Activated T-helper 1 cell treated with anti-CD3 and anti-CD28 coated beads, Interleukin-2, amount 50 U/mL, for 16 hours (primary cell): ENCODE results near the gene CLMN.

Source experiments
- DNase-seq, 2 donors: peaks; one replicate each; pipeline ENCODE4 v3.0.0-alpha.2; 2020; ENCODE audit warnings: low read depth in 1 of 2, low spot score in 1 of 2

CLMN gene

DNA sequence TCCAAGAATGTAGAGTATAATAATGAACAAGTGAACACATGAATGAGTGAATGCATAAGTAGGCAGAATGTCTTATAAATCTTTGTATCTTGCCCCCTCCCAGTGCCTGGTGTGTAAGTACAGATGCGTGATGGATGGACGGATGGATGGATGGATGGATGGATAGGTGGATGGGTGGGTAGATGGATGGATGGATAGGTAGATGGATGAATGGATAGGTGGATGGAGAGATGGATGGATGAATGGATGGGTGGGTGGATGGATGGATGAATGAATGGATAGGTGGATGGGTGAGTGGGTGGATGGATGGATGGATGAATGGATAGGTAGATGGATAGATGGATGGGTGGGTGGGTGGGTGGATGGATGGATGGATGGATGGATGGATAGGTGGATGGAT, 74.4 kb downstream of the CLMN start:
- no peak for DNase-seq

DNA sequence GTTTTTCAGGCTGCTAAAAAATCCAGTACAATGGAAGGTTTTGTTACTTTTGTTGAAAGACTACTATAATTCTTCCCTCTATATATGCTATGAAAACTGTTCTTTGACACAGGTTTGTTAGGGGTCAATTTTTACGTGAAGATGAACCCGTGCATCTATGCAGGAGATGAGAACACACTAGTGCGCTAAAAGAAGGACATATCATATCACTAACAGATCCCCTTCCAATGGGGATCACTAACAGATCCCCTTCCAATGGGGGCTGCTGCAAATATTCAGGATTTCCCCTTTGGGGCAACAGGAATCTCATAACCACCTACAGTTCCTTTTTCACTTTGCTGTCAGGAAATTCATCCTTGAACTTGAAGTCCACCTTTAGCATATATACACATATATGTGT, 75.1 kb downstream of the CLMN start:
- no peak for DNase-seq

DNA sequence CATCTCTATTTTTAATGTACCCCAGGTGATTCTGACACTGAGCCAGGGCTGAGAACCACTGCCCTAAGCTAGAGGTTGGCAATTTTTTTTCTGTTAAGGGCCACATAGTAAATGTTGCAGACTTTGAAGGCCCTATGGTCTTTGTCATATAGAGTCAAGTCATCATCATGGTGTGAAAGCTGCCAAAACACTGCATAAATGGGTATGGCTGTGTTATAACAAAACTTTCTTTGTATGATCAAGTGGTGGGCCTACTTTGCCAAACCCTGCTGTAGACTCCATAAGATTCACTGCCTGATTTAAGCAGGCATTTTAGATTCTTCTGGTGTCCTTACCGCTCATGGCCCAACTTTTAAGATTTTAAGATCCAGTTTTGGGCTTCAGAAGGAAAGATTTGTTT, 76.8 kb downstream of the CLMN start:
- DNase-seq, result no peak

DNA sequence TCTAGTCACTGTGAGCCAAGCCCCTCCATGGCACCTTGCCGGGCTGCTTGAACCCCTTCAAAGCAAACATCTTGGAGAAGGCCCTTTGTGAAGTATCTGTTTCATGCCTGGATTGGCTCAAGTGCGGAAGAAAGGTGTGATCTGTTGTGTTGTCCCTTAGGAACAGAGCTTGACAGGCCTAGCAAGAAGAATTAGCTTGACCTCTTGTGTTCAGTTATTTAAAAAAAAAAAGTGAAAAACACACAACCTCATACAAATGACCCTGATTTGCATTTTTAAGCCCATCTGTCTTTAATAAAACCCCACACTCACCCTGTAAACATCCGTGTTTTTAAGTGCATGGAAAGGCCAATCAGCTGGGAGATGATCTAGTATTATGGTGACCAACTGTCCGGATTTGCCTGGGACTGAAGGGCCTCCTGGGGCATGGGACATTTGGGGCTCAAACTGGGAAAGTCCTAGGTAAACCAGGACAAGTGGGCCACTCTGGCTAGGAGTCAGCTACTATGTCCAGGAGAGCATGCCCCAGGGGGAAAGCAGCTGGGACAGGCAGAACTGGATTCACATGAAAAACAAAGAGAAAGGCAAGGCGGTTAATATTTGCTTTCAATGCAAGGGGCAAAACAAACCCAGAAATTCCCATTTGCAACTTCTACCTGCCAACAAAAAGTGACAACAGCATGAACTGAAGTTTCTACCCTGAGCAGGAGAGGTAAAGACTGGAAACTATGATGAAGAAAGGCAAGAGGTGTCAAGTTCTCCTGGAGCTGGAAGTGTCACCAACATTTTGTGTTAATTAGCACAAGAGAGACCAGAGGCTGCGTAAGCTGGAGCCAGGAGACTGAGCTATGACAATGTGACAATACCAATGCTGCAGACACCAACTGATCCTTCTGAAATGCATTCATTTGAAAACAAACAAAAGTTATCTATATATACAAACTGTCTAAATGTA, 78.6 kb downstream of the CLMN start:
- DNase-seq, result no peak

DNA sequence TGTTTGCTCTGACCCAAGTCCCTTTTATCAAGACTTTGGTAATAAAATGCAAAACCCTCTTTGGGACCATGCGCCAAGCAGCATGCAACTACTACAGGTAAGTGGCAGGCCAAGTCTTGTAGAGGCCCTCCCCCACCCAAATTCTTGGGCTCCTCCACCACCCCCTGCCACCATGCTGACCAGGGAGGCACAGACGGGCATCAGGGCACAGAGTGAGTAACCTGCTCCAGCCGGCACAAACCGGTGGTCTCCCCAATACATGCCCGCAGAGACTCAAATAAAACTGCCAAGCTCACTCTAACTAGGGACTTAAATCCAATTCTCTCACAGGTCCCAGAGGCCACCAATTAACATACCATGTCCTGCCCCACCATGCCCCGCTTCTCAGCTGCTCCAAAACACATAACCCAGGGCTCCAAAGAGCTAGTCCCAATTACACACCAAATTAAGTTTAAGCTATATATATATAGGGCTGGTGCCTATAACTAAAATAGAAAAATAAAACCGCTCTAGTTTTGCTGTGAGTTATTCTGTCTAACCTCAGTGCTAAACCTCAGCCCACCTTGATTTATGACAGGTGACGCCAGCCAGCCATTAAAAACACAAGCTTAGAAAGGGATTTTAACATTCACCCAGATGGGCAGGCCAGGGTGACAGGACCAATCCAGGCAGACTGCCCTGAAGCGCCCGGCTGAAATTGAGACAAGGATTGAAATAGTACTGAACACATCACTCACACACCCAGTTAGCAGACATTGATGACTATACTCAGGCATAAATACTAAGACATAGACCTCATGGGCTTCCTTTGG, 81.0 kb downstream of the CLMN start:
- DNase-seq, result no peak

DNA sequence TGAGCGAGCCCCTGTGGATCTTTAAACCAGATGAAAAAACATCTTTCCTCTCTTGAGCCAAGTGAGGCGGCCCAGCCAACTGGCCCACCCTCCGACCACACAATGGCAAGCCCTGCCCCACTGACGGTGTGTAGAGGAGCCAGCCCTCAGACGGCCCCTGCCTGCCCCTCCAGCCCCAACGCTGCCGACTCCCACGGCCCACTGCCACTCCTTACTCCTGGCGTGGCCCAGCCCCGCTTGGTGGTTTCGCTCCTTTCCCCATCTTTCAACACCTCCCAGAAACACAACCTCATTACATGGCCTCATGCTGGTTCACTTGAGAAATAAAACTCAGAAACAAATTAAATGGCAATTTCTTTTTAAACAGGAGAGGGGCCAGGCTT, 81.8 kb downstream of the CLMN start:
- DNase-seq, result no peak

DNA sequence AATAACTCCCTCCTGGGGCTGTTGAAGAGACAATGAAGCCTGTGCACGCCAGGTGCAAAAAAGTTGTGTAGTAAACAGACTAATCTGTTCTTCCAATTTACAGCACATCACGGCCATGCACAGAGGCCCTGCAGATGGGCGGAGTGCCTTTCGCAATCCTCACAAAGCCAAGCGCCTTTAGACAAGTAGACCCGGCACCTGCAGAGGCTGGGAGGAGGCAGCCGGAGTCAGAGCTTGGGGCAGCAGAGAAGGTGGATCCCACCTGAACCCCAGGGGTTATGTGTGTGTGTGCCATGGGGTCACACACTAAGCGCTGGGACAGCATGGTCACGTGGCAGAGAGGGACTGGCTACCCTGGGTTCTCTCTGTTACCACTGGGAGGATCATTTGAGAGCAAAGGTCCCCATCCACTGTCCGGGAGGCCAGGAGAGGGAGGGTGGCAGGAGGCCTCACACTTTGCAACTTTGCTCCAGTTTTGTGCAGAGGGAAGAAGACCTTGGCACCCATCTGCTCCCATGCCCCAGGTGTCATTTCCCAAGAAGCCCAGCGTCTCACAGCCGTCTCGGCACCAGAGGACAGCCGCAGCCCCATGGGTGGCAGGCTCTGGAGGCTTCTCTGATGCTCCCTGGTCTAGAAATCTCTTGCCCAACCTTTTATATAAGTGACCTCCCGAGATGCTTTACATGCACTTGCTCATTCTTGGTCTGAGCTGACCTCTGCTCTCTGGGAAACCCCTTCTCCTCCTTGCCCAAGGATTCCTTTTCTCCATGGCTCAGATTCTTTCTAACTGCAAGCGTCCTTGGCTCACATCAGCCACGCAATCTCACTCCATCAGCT, 82.4 kb downstream of the CLMN start:
- DNase-seq, result no peak

DNA sequence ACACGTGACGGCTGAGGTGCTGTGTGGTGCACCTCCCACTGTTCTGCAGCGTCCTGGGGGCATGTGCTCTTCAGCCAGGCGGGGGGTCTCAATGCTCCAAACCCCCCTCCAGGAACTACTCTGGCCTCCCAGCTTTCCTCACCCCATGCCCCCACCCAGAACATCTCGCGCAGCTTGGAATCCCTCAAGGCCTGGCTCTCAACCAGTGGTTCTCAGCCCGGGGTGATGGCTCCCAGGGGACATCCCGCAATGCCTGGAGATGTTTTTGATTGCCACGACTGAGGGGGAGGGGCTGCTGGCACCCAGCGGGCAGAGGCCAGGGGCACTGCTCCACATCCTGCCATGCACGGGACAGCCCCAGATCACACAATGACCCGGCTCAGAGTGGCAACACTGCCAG, 83.5 kb downstream of the CLMN start:
- no peak for DNase-seq

DNA sequence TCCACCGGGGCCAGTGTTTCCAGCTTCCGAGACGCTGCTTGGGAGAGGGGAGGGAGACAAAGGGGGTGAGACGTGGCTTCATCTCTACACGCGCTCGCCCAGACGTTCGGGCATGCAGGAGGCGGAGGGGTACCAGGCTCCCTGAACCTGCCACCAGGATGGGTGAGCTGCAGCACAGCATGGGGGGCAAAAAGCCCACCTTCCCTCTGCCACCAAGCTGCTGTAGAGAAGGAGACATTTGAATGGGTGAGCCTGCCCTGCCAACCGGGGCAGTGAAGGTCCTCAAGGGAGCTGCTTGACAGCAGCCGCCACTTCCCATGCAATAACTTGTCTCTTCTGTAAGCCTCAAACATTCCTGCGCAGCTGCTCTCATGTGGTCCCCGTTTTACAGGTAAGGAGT, 83.9 kb downstream of the CLMN start:
- DNase-seq, result no peak

DNA sequence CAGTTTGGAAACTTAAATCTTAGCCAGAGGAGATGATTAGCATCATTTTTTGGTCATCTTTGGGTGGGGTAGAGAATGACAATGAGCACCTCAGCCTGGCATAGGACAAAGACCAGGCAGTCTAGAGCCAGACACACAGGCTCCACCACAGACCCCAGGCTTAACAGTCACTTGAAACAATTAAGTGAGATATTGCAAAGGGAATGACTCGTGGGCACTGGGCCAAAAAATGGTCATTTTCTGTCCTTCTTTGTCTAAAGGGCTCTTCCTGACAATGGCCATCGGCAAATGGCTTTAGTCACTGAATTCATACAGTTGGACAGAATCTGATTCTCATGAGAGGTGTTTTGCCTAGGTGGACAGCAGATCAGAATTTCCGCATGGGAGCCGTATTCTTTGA, 84.4 kb downstream of the CLMN start:
- DNase-seq, result no peak

DNA sequence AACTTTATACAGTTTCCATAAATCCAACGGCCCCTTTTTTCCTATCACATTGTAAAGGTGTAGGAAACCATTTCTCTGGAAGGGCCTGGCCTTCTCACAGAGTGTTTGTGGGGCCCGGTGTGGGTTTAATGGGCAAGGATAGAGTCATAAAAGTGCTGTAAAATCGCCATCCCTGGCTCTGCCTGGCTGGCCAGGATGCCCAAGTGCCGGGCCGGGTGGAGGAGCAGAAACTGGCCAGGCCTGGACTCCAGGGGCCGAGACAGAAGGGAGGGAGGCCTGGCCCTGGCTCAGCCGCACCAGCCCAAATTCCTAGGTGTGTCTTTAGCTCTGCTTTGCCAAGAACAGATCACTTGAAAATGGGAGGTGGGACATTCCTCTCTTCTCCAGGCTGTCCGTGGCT, 85.3 kb downstream of the CLMN start:
- no peak for DNase-seq

DNA sequence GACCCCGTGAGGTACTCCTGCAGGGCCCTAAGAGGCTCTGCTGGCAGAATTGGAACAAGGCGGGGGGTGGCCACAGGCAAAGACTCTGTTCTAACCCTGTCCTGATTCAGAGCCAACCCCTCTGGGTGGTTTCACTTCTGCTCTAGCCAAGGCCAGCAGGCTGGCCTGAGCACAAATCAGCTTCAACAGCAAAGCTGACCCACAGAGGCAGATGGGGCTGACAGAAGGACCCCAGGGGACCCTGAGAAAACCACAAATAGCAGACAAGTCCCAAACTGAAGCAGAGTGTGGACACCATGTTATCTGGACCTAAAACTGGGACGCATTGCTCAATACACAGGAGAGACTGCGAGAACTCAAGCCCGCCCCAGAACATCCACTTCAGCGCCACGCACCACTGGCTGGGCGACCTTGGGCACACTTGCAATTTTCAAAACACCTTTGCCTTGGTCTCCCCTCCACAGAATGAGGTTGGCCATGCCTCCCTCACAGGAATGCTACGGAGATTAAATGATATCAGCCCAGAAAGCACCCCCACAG, 85.9 kb downstream of the CLMN start:
- no peak for DNase-seq

DNA sequence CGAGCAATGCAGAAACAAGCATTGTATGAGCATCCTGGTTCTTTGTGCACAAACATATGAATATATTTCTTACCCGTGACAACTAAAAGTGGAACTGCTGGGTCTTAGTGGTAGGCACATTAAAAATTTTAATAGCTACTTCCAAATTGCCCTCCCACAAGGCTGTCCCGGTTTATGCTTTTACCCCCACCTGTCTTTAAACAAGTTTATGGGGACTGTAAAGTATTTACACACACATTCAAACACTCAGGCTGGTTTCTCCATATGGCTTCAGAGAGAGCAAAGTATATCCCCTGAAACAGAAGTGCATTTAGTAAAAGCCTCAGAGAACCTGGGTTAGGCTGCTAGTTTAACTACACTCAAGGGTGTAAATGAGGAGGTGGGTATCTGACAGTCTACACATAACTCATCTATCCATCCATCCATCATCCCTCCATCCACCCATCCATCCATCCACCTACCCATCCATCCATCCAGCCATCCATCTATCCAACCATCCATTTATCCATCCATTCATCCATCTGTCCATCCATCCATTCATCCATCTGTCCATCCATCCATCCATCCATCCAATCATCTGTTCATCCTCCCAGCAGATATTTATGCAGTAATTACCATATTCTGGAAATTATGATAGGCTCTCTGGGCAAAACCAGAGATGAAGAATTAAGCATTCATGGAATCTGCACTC, 86.7 kb downstream of the CLMN start:
- DNase-seq, result no peak

DNA sequence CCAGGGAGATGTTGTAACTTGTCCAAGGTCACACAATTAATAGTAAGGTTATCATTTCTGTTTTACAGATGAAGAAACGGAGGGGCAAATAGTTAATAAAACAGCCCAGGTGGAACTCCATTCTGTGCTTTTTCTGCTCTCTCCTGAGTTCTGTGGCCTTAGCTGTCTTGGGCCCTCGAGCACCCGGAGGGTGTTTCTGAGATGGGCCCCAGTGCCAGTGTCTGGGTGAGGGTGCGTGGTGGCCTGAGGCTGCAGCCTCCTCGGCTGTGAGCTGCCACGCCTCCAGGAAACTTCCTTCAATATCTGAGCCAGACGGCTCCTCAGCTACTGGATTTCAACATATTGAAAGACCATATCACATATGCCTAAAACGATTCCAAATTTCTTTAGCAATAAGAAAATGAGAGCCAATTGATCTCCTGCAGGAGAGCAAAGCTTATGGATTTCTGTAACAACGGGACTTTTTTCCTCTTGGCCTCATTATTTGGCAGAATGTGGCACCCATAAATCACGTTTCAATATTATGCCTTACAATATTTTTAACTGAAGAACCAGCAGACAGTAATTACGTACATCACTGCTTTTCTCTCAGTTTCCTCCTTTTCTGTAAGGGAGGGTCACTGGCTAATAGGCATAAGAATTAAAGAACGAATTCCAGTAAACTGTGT, 87.6 kb downstream of the CLMN start:
- no peak for DNase-seq

DNA sequence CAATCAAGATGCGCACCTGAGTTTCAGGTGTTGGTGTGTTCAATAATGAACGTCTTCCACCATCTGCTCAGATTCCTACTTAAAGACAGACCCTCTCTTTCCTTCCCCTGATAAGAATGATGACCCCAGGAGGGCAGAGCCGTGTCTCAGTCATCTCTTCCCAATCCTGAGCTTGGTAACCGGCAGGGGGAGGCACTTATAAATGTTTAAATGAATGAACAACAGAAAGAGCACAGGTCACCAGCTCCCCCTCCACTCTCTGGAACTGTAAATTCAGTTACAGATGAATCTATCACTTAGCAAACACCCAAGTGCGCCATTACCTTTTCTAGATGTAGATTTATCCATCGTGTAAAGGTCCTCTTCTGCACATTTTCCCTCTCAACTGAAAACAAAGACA, 90.0 kb downstream of the CLMN start:
- DNase-seq, result no peak

DNA sequence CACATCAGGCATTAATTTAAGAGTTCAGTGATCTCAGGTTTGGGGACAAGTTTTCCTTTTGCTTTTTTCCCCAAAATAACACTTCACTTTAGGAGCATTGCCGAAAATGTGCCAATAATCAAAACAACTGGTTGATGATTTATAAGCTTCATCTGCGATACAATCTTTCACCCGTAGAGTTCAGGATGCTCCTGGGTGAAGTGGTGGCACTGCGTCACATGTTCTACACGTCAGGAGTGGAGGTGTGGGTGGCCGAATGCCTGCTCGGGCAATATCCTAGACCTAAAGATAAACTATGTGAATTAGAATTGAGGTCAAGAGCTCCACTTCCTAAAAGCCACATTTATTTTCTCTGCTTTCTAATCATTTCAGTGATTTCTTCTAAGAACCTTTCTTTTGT, 91.5 kb downstream of the CLMN start:
- DNase-seq, result no peak

DNA sequence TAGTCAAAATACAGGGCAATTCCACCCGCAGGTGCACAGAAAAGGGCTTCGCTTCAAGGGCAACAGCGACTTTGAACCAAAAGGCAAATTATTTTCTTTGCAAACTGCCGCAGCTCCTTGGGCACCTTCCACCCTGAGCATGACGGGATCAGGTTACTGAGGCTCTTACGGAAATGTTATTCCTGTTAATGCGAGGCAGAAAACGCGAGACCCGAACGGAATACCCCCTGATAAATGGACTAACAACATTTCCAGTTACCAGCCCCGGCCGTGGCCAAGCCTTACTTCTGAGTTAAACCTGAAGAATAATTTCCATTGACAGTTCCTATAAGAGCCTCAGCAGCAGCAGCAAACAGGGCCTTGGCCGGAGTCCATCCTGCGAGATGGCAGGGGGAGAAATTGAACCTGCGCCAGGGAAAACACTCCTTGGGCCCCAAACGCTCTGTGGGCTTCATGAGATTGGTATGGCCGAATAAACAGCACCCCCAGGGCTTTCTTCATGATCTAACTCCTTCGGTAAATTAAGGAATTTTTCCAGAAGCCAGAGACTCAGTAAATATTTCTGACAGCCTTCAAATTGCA, 92.3 kb downstream of the CLMN start:
- no peak for DNase-seq

DNA sequence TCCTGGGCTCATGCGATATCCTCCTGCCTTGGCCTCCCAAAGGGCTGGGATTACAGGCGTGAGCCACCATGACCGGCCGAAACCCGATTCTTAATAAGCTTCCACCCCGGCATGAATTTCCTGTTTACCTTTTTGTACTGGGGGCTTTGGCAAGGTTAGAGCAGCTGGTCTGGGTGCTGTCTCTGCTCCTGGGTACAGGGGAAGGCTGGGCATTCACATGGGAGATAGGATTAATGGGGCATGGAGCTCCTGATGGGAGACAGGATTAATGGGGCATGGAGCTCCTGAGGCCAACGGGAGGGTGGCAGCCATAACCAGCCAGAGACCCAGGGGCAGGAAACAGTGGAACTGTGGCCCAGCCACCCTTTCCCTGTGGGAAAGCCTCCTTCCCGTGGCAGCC, 92.9 kb downstream of the CLMN start:
- no peak for DNase-seq

DNA sequence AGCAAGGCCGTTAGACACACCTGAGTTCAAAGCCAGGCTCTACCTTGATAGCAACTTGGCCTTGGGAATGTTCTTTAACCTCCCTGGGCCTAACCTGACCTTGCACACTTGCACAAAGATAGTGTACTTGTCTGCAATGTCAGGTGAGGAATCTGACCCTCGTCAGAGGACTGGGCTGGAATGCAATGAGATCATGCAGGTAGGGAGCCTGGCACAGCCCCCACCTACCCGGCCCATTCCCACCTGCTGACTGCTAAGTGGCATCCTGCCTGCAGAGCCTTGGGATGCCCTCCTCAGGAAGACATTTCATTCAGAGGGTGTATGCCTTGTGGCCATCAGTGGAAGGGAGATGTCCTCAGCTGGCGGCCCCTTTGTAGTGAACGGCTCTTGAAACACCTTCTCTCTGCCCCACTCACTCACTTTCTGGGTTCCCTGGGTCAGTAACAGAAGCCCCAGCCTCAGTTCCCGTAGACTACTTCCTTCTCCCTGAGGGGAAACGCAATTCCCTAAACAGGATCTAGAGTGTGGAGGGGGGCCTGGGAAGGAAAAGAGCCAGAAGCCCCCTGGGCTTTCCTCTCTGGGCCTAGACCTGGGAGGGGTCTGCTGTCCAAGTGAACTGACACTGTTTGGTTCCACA, 94.3 kb downstream of the CLMN start:
- no peak for DNase-seq
